Loucy (cell line): ENCODE measurements around the gene NHSL1.

Experiments used
- H2AFZ ChIP-seq: fragments of 200-600 bp; sonication (generic); 2 replicates; pipeline ENCODE4 v1.6.0; 2016; ENCODE audit warnings: antibody characterized with exemption, mild to moderate bottlenecking, low read length, moderate library complexity
- H3F3A ChIP-seq: fragments of 200-600 bp; 2 replicates; pipeline ENCODE4 v1.6.0; 2016; ENCODE audit warnings: antibody characterized with exemption, low read depth, mild to moderate bottlenecking
- H3K27me3 ChIP-seq: fragments of 200-600 bp; sonication (generic); 2 replicates; pipeline ENCODE4 v1.6.1; 2014; ENCODE audit warnings: low read length, mild to moderate bottlenecking; ENCODE audit not compliant: insufficient read depth, poor library complexity, severe bottlenecking
- H3K36me3 ChIP-seq: fragments of 200-600 bp; sonication (generic); 2 replicates; pipeline ENCODE4 v1.6.1; 2016; ENCODE audit warnings: low read length; ENCODE audit not compliant: insufficient read depth
- H3K4me1 ChIP-seq: fragments of 200-600 bp; sonication (generic); 2 replicates; pipeline ENCODE4 v1.5.1; 2014; ENCODE audit warnings: low read length, mild to moderate bottlenecking; ENCODE audit not compliant: insufficient read depth, poor library complexity, severe bottlenecking
- H3K4me2 ChIP-seq: fragments of 200-600 bp; sonication (generic); 2 replicates; pipeline ENCODE4 v1.6.0; 2014; ENCODE audit warnings: antibody characterized with exemption, low read length, low read depth, mild to moderate bottlenecking; ENCODE audit not compliant: poor library complexity, severe bottlenecking
- H3K4me3 ChIP-seq: fragments of 200-600 bp; sonication (generic); 2 replicates; pipeline ENCODE4 v1.5.1; 2014; ENCODE audit warnings: low read length, mild to moderate bottlenecking, mixed read lengths; ENCODE audit not compliant: poor library complexity, severe bottlenecking
- H3K79me2 ChIP-seq: fragments of 200-600 bp; sonication (generic); 2 replicates; pipeline ENCODE4 v1.6.1; 2014; ENCODE audit warnings: low read length; ENCODE audit not compliant: insufficient read depth
- H3K9ac ChIP-seq: fragments of 200-600 bp; sonication (generic); 2 replicates; pipeline ENCODE4 v1.6.0; 2014; ENCODE audit warnings: mild to moderate bottlenecking, low read depth, low read length, moderate library complexity; ENCODE audit not compliant: poor library complexity, severe bottlenecking
- H3K9me2 ChIP-seq: fragments of 200-600 bp; sonication (generic); replicated peaks from 2 replicates; pipeline ENCODE4 v1.6.1; 2016; ENCODE audit warnings: low read depth, low read length, mixed read lengths
- H3K9me3 ChIP-seq: fragments of 200-600 bp; sonication (generic); 2 replicates; pipeline ENCODE4 v1.6.1; 2014; ENCODE audit warnings: mild to moderate bottlenecking, antibody characterized with exemption, low read length, low read depth; ENCODE audit not compliant: insufficient read depth
- H4K20me1 ChIP-seq: fragments of 200-600 bp; sonication (generic); 2 replicates; pipeline ENCODE4 v1.6.0; 2014; ENCODE audit warnings: antibody characterized with exemption, low read length, mild to moderate bottlenecking; ENCODE audit not compliant: insufficient read depth, poor library complexity, severe bottlenecking
- CTCF ChIP-seq: fragments of 200-600 bp; sonication (generic); conservative IDR thresholded peaks from 2 replicates; pipeline ENCODE4 v1.5.1; 2014; ENCODE audit warnings: mild to moderate bottlenecking, antibody characterized with exemption, low read length
- EZH2phosphoT487 ChIP-seq: fragments of 200-600 bp; IDR thresholded peaks from 2 replicates; pipeline ENCODE4 v1.6.1; 2018; ENCODE audit warnings: antibody characterized with exemption, mild to moderate bottlenecking, moderate library complexity, borderline replicate concordance

The NHSL1 gene

GRCh38 chr6:138535728-138536455, 36.6 kb upstream of the NHSL1 start:
- H3K9me2 ChIP-seq: no peaks in the 10 kb centered on the region
- no peak for TF ChIP-seq CTCF
- TF ChIP-seq EZH2phosphoT487: no peak
- H3K4me1 ChIP-seq: no peaks in the 10 kb centered on the region
- H3K36me3 ChIP-seq: no peaks in the 10 kb centered on the region
- no peaks in the 10 kb centered on the region for H4K20me1 ChIP-seq
- no peak overlapping the region for H3K9ac ChIP-seq
- no peak overlapping the region for H3K4me2 ChIP-seq
- no peaks in the 10 kb centered on the region for H3F3A ChIP-seq
- H3K9me3 ChIP-seq: no peaks in the 10 kb centered on the region
- no peaks in the 10 kb centered on the region for H3K27me3 ChIP-seq
- H3K4me3 ChIP-seq: no peak overlapping the region
- no peaks in the 10 kb centered on the region for H3K79me2 ChIP-seq
- no peak overlapping the region for H2AFZ ChIP-seq

DNA sequence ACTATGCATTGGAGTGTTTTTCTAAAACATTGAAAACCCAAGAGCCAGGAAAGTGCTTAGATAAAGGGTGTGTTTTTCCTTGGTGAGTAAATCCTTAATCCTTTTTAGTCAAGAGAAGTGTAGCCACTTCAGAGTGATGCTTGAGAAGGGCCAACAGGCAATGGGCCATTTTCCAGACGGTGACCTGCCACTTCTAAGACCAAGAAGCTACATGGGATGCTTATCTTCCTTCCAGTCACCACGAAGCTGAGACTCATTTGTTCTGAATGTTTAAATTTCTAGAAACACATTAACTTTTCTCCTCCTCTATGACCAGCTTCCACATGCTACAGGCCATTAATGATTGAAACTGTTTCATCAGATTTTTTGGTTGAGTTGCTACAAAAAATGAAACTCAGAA, 34.4 kb upstream of the NHSL1 start:
- TF ChIP-seq EZH2phosphoT487 (no peak), CTCF (no peak)
- Histone ChIP-seq H4K20me1 (no peaks in the 10 kb centered on the region), H3K79me2 (no peaks in the 10 kb centered on the region), H3K4me1 (no peaks in the 10 kb centered on the region), H3K9me2 (no peaks in the 10 kb centered on the region), H2AFZ (no peak overlapping the region), H3K4me2 (no peak overlapping the region), H3F3A (no peaks in the 10 kb centered on the region), H3K9me3 (no peaks in the 10 kb centered on the region), H3K9ac (no peak overlapping the region), H3K27me3 (no peaks in the 10 kb centered on the region), H3K36me3 (no peaks in the 10 kb centered on the region), H3K4me3 (no peak overlapping the region)

DNA sequence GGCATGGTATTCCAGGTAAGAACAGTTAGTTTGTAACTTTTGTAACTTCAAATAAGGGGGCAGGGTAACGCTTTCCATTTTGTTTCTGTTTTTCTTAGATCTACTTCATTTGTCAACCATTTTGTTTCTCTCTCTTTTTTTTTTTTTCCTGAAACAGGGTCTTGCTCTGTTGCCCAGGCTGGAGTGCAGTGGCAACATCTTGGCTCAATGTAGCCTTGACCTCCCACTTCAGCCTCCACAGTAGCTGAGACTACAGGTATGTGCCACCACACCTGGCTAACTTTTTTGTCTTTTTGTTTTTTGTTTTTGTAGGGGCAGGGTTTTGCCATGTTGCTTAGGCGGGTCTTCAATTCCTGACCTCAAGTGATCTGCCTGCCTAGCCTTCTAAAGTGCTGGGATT, 32.1 kb upstream of the NHSL1 start:
- Histone ChIP-seq H2AFZ (no peak overlapping the region), H4K20me1 (no peaks in the 10 kb centered on the region), H3K4me1 (no peaks in the 10 kb centered on the region), H3F3A (no peaks in the 10 kb centered on the region), H3K36me3 (no peaks in the 10 kb centered on the region), H3K4me2 (no peak overlapping the region), H3K27me3 (no peaks in the 10 kb centered on the region), H3K79me2 (no peaks in the 10 kb centered on the region), H3K4me3 (no peak overlapping the region), H3K9me2 (no peaks in the 10 kb centered on the region), H3K9me3 (no peaks in the 10 kb centered on the region), H3K9ac (no peak overlapping the region)
- TF ChIP-seq CTCF (no peak), EZH2phosphoT487 (no peak)
